Stimulated activated naive CD4-positive, alpha-beta T cell (primary cell): ENCODE measurements around the gene TPSD1.
"Not testable (repeated sequence)": the region's sequence is repeated elsewhere in the genome, so short reads cannot be mapped to it uniquely, and the experiment has no call there.

Experiments
- DNase-seq, 6 experiments: peaks; one replicate each; lab custom pipeline; 2025; lab: John Stamatoyannopoulos, UW

The TPSD1 gene

GRCh38 chr16:1241081-1241480, 14.8 kb upstream of the TPSD1 start:
- DNase-seq = not testable (repeated sequence)

GRCh38 chr16:1243363-1243762, 12.5 kb upstream of the TPSD1 start:
- not testable (repeated sequence) for DNase-seq

DNA sequence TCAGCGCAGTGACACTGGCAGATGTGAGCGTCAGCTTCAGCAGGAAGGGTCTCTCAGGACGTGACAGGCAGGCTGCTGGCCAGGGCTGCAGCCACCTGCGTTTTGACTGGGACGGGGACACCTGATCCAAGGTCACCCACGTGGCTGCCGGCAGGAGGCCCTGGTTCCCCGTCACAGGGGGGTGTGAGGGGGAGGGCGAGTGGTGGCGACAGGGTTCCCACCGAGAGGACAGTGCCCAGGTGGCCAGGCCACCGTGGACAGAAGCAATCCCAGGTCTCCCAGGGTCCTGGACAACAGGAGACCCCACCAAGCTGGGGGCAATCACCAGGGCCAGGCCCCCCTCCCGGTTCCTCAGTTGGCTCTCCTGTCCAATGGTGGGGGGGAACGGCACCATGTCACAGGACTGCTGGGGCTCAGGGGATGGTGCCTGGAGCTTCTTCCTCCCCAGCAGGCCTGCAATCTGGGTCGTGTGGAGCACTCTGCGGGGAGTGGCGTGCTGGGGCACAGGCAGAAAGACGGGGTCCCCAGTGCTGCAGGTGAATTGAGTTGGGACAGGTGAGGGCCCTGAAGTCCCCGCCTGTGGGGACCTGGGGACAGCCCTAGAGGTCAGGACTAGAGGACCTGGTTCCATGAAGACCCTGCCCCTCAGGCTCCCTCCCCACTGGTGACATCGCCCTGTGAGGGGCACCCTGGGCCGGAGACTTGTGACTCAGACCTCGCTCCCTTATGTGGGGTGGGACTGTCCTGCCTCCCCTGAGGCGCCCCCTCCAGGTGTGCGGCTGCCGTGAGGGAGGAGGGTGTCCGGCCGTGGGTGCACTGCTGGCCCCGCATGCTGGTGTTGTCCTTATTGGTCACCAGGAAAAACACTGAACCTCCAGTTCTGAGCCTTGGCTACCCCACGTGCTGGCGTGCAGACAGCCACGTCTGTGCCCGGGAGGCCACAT, 11.7 kb upstream of the TPSD1 start:
- DNase-seq = not testable (repeated sequence)

DNA sequence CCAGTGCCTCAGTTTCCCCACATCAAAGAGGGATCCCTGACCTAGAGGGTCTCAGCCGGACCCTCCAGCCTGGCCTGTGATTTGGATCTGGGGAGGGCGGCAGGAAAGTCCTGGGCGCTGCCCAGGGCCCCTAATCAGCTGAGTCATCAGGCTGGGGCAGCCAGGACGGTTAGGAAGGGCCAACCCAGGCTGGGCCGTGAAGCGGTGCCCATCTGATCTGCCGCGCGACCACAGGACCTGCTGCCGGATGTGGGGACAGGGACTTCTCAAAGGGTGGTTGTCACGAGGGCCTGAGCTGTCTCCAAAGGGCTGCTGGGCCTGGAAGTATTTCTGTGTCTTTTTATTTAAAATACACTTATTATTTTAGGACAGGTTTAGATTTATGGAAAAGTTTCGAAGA, 11.0 kb upstream of the TPSD1 start:
- DNase-seq = no peak

GRCh38 chr16:1245452-1246020, 10.3 kb upstream of the TPSD1 start:
- no peak for DNase-seq

- not testable (repeated sequence) for DNase-seq
These were observed 7.8 kb upstream of the TPSD1 start for GRCh38 chr16:1247903-1248537.

DNA sequence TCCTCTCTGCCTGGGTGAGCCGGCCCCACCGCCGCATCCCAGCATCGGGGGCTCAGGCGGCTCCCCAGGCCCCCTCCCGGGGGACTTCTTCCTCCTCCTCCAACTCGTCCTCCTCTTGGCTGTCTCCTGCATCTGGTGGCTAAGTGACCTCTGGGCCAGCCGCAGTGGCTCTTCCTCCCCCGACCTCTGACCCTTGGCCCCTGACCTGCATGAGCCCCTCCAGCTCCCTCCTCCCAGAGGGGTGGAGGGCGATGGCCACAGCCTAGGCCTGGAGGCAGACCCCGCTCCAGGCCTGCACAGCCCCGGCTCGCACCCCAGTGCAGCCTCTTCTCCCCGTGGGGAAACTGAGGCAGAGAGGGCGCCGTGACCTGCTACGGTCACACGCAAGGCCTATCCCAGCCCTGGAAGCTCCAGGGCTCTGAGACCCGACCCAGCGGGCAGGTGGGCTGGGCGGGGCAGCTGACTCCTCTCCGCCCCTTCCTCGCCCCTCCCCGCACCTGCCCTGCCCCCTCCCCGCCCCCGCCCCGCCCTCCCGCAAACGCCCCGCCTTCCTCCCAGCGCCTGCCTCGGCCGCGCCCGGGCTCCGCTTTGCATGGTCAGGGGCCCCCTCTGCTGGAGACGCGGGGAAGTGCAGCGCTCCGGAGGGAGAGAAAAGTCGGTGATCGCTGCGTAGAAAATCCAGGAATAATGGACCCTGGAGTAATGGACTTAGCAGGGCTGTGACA, 6.7 kb upstream of the TPSD1 start:
- not testable (repeated sequence) for DNase-seq

GRCh38 chr16:1253701-1254364, 2.0 kb upstream of the TPSD1 start:
- DNase-seq = not testable (repeated sequence)

- not testable (repeated sequence) for DNase-seq
These were observed 1.0 kb upstream of the TPSD1 start for GRCh38 chr16:1254821-1255220.

GRCh38 chr16:1256296-1256873, 516 bp downstream of the TPSD1 start:
- DNase-seq = not testable (repeated sequence)

DNA sequence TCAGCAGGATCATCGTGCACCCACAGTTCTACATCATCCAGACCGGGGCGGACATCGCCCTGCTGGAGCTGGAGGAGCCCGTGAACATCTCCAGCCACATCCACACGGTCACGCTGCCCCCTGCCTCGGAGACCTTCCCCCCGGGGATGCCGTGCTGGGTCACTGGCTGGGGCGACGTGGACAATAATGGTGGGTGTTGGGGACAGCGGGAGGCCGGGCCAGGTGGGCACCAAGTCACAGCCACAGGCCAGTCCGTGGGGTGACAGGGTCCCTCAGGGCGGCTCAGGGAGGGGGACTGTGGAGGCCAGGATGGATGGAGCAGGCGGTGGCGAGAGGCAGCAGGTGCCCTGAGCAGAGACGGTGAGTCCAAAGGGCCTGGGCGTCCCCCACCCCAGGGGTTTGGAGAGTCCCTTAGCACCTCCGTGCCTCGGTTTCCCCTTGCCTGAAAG, 1.0 kb downstream of the TPSD1 start:
- no peak for DNase-seq

- DNase-seq = no peak
These were observed 1.8 kb downstream of the TPSD1 start for GRCh38 chr16:1257561-1258224.

GRCh38 chr16:1258225-1258600, 2.3 kb downstream of the TPSD1 start:
- no peak for DNase-seq

DNA sequence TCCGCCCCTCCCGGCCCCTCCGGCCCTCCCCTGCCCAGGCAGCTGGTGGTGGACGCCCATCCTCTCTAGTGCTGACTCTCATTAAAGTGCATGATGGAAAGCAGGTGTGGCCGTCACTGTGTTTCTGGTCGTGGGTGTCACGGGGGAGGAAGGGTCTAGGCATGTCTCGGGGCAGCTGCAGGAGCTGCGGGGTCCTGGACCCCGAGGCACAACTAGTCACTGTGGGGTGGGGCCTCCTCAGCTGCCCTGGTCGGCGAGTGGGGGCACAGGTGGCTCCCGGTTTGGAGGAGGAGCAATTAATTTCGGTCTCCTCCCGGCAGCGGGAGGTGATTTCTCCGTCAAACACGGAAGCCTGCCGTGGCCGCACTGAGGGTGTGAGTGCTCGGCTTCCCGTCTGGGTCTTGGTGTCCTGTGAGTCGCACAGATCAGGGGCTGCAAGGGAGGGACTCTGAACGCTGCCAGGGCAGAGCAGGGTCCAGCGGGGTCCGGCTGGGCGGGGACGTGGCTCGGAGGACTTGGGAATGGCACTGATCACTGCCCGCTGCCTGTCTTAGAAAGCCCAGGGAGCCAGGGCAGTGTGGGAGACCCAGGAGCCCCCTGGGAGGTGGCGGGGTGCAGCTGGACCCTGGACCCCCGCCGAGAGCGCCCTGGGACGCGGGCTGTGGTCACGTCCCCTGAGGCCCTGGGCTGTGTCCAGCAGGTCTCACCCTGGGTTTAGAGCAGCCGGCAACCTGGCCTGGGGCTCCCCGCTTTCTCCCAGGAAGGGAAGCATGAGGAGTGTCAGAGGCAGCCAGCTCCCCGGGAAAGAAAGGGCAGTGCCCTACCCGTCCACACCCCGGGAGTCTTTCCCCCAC, 3.3 kb downstream of the TPSD1 start:
- DNase-seq = no peak

DNA sequence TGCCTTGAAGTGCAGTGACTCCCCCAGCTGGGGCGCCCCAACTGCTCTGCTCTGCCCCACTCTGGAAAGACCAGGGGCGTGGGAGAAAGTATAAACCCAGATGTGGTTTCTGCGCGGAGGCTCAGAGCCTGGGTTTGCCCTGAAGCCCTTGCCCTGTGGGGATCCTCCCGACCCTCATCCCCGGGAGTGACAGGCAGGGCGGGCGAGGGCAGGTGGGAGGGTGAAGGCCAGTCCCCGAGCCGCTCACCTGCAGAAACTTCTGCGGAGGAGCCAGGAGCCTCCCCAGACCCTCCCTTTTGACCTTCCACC, 3.8 kb downstream of the TPSD1 start:
- no peak for DNase-seq

DNA sequence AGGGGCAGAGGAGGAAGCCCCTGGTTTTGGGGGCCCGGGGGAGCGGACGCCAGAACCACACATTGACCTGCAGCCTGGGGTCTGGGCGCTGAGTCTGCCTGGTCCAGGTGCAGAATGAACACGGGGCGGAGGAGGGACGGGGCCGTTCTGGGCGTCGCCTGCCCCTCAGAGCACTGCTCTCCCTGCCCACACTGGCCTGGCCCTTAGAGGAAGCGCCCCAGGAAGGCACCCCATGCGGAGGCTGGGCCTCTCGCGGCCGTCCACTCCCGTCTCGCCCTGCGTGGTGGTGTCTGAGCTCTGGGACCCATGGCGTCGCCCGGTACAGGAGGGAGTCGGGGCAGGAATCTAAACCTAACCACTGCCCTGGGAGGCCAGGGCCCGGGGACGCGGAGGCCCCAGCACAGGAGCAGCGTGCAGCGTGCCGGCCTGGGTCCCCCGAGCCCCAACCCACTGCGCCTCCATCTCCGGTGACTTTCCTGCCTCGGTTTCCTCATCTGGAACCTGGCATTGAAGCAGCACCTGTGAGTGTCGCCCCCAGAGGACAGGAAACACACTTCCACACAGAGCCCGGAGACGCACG, 4.3 kb downstream of the TPSD1 start:
- no peak for DNase-seq

- DNase-seq = no peak
These were observed 5.4 kb downstream of the TPSD1 start for GRCh38 chr16:1261131-1261892.

DNA sequence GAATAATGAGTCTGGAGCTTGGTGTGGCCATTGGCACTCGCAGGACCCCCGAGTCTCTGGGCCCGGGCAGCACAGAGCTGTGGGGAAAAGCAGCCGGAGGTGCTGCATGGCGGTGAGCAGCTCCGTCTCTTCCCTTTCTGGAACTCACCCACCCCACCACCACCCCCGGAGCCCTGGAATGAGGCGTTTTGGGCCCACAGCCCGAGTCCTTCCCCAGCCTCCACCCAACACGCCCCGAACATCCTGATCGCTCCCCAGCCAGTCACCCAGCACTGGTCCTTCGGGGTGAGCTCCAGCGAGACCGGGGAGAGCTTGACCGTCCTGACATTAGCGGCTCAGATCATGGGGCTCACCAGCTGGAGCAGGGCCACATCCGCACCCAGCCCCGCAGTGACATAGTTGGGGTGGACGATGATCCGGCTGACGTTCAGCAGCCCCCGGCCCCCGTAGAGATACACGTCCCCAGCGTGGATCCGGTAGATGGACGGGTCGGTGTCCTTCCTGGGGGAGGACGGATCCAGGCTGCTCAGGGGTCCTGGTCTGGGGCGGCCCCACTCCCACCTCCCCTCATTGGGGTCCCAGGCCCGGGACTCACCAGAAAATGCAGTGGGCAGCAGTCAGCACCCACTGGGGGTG, 6.5 kb downstream of the TPSD1 start:
- no peak for DNase-seq
